PC-3 (cell line): ENCODE data around the gene NT5DC1.

Source experiments
- CTCF ChIP-seq: fragments of 300-600 bp; sonication (generic); conservative IDR thresholded peaks from 2 replicates; pipeline ENCODE4 v1.5.1; 2017; ENCODE audit warnings: antibody characterized with exemption, low read depth, mild to moderate bottlenecking, low read length
- EZH2 ChIP-seq: fragments of 300-600 bp; sonication (generic); IDR thresholded peaks from one replicate; pipeline ENCODE4 v1.6.1; 2017; ENCODE audit warnings: antibody characterized with exemption, mild to moderate bottlenecking, low read length; ENCODE audit not compliant: unreplicated experiment
- EZH2phosphoT487 ChIP-seq: fragments of 300-600 bp; sonication (generic); IDR thresholded peaks from 2 replicates; pipeline ENCODE4 v1.6.1; 2018; ENCODE audit warnings: mild to moderate bottlenecking, antibody characterized with exemption, low read length, borderline replicate concordance

- TF ChIP-seq EZH2 (no peak), CTCF (no peak), EZH2phosphoT487 (no peak)
These were observed 52.0 kb downstream of the NT5DC1 start for GRCh38 chr6:116152620-116153019.
